IMR-90 (cell line): Measurements from ENCODE around the gene LYSMD4. TPM values are rescaled to one million over a fixed set of nuclear protein-coding genes. Genes with fewer than 3 reads are reported as not detected.

ENCODE experiments used
- ATAC-seq: fragments of 200-7000 bp; cut with Tn5 transposase; 2 replicates; pipeline ENCODE4 v1.9.1; 2020; ENCODE audit warnings: low read depth, mild to moderate bottlenecking, moderate library complexity
- BruUV-seq: library from RNA; stranded (reverse); fragments of 400-500 nt; replicated peaks from 2 replicates; lab custom pipeline; 2021; lab: Mats Ljungman, UMichigan
- CTCF ChIA-PET: fragments of 300-600 bp; formaldehyde crosslinking; extraction: SDS; loops from one replicate; lab custom pipeline; 2021; ENCODE audit warnings: antibody characterized with exemption; lab: Yijun Ruan, JAX
- POLR2A ChIA-PET: fragments of 300-600 bp; sonication (Branson Sonifier 250); formaldehyde crosslinking; loops from one replicate; lab custom pipeline; 2022; ENCODE audit warnings: antibody characterized with exemption; ENCODE audit not compliant: unreplicated experiment; lab: Charles Lee
- DNase-seq: peaks from one replicate; pipeline ENCODE4 v3.0.0; 2013
- H2AFZ ChIP-seq: replicated peaks from 2 replicates; pipeline ENCODE3; 2013; ENCODE audit warnings: low read length, mild to moderate bottlenecking; ENCODE audit not compliant: poor library complexity
- H2AK5ac ChIP-seq: 2 replicates; pipeline ENCODE4 v1.6.1; 2013; ENCODE audit warnings: low read depth, low read length, inconsistent platforms
- H2AK9ac ChIP-seq: replicated peaks from 2 replicates; pipeline ENCODE3; 2013; ENCODE audit warnings: mild to moderate bottlenecking, low read depth, low read length, moderate library complexity; ENCODE audit not compliant: poor library complexity
- H2BK120ac ChIP-seq: 2 replicates; pipeline ENCODE4 v1.6.1; 2013; ENCODE audit warnings: low read depth, low read length, inconsistent platforms
- H2BK15ac ChIP-seq: 3 replicates; pipeline ENCODE4 v1.6.1; 2013; ENCODE audit warnings: low read depth, low read length, inconsistent platforms
- H2BK20ac ChIP-seq: 2 replicates; pipeline ENCODE4 v1.6.1; 2013; ENCODE audit warnings: low read depth, mild to moderate bottlenecking, inconsistent platforms, low read length, moderate library complexity
- H2BK5ac ChIP-seq: 2 replicates; pipeline ENCODE4 v1.6.1; 2013; ENCODE audit warnings: mild to moderate bottlenecking, low read depth, low read length, inconsistent platforms; ENCODE audit not compliant: poor library complexity, severe bottlenecking
- H3K14ac ChIP-seq: replicated peaks from 2 replicates; pipeline ENCODE4 v1.6.1; 2013; ENCODE audit warnings: low read depth, low read length, inconsistent platforms
- H3K18ac ChIP-seq: 2 replicates; pipeline ENCODE4 v1.6.1; 2013; ENCODE audit warnings: low read depth, low read length, control low read depth
- H3K23ac ChIP-seq: 2 replicates; pipeline ENCODE4 v1.6.1; 2013; ENCODE audit warnings: low read depth, low read length, inconsistent platforms
- H3K27ac ChIP-seq: 2 replicates; pipeline ENCODE4 v1.5.1; 2013; ENCODE audit warnings: mild to moderate bottlenecking, control low read depth, low read length; ENCODE audit not compliant: insufficient read depth
- H3K27me3 ChIP-seq: 2 replicates; pipeline ENCODE4 v1.6.1; 2013; ENCODE audit warnings: low read length; ENCODE audit not compliant: control insufficient read depth, insufficient read depth
- H3K36me3 ChIP-seq: 2 replicates; pipeline ENCODE4 v1.6.1; 2013; ENCODE audit warnings: low read length, mixed read lengths; ENCODE audit not compliant: control insufficient read depth, insufficient read depth
- H3K4ac ChIP-seq: 2 replicates; pipeline ENCODE4 v1.6.1; 2013; ENCODE audit warnings: low read depth, low read length, inconsistent platforms
- H3K4me1 ChIP-seq: 2 replicates; pipeline ENCODE4 v1.6.1; 2013; ENCODE audit warnings: low read length, mixed read lengths; ENCODE audit not compliant: control insufficient read depth, insufficient read depth
- H3K4me2 ChIP-seq: 2 replicates; pipeline ENCODE4 v1.6.1; 2013; ENCODE audit warnings: low read depth, mild to moderate bottlenecking, control low read depth, low read length, moderate library complexity
- H3K4me3 ChIP-seq: 2 replicates; pipeline ENCODE4 v1.5.1; 2013; ENCODE audit warnings: low read depth, mild to moderate bottlenecking, control low read depth, low read length, moderate library complexity; ENCODE audit not compliant: insufficient read depth
- H3K56ac ChIP-seq: 2 replicates; pipeline ENCODE4 v1.6.1; 2013; ENCODE audit warnings: low read length, inconsistent platforms; ENCODE audit not compliant: insufficient read depth; ENCODE audit errors: extremely low read depth
- H3K79me1 ChIP-seq, 2 experiments: 2 replicates each; pipeline ENCODE4 v1.6.1; 2013; ENCODE audit warnings: low read length in 2 of 2, inconsistent platforms in 1 of 2, low read depth in 1 of 2
- H3K9ac ChIP-seq: 2 replicates; pipeline ENCODE4 v1.6.1; 2013; ENCODE audit warnings: low read depth, low read length, control low read depth
- H3K9me1 ChIP-seq: 2 replicates; pipeline ENCODE4 v1.6.1; 2013; ENCODE audit warnings: low read length, inconsistent platforms; ENCODE audit not compliant: insufficient read depth
- H3K9me3 ChIP-seq: 2 replicates; pipeline ENCODE4 v1.6.1; 2013; ENCODE audit warnings: low read length; ENCODE audit not compliant: control insufficient read depth, insufficient read depth
- H4K20me1 ChIP-seq: 2 replicates; pipeline ENCODE4 v1.6.1; 2013; ENCODE audit warnings: low read length, inconsistent platforms; ENCODE audit not compliant: insufficient read depth
- H4K5ac ChIP-seq: 2 replicates; pipeline ENCODE4 v1.6.1; 2013; ENCODE audit warnings: mild to moderate bottlenecking, low read depth, low read length, control low read depth
- H4K8ac ChIP-seq, 2 experiments: 2 replicates each; pipeline ENCODE4 v1.6.1; 2013; ENCODE audit warnings: low read depth in 2 of 2, low read length in 2 of 2, control low read depth in 1 of 2, inconsistent platforms in 1 of 2
- H4K91ac ChIP-seq: 2 replicates; pipeline ENCODE4 v1.6.1; 2013; ENCODE audit warnings: low read depth, low read length, inconsistent platforms; ENCODE audit not compliant: insufficient read depth
- BHLHE40 ChIP-seq: fragments of 150-350 bp; IDR thresholded peaks from 2 replicates; pipeline ENCODE4 v1.6.1; 2016; ENCODE audit warnings: mild to moderate bottlenecking, low read depth, low read length
- CEBPB ChIP-seq: IDR thresholded peaks from 2 replicates; pipeline ENCODE4 v1.6.1; 2012; ENCODE audit warnings: low read depth, low read length, improper control_type of control experiment
- CHD1 ChIP-seq: IDR thresholded peaks from 2 replicates; pipeline ENCODE4 v1.6.1; 2012; ENCODE audit warnings: low read depth, low read length, improper control_type of control experiment
- FOS ChIP-seq: fragments of 150-350 bp; IDR thresholded peaks from 2 replicates; pipeline ENCODE4 v1.6.1; 2016; ENCODE audit warnings: low read depth, low read length
- MAFK ChIP-seq: IDR thresholded peaks from 2 replicates; pipeline ENCODE4 v1.6.1; 2012; ENCODE audit warnings: low read depth, low read length, improper control_type of control experiment
- MAZ ChIP-seq: IDR thresholded peaks from 2 replicates; pipeline ENCODE4 v1.6.1; 2012; ENCODE audit warnings: low read depth, mild to moderate bottlenecking, low read length, improper control_type of control experiment, moderate library complexity, borderline replicate concordance
- MXI1 ChIP-seq: IDR thresholded peaks from 2 replicates; pipeline ENCODE4 v1.6.1; 2012; ENCODE audit warnings: low read depth, mild to moderate bottlenecking, low read length, moderate library complexity, borderline replicate concordance
- NFE2L2 ChIP-seq: fragments of 150-350 bp; IDR thresholded peaks from 2 replicates; pipeline ENCODE4 v1.6.1; 2016; ENCODE audit warnings: low read depth, mild to moderate bottlenecking, low read length
- POLR2A ChIP-seq: IDR thresholded peaks from 2 replicates; pipeline ENCODE4 v1.6.1; 2012; ENCODE audit warnings: mild to moderate bottlenecking, low read depth, low read length
- RAD21 ChIP-seq: IDR thresholded peaks from 2 replicates; pipeline ENCODE4 v1.6.1; 2012; ENCODE audit warnings: low read length, improper control_type of control experiment
- RCOR1 ChIP-seq: IDR thresholded peaks from 2 replicates; pipeline ENCODE4 v1.6.1; 2012; ENCODE audit warnings: mild to moderate bottlenecking, low read length, improper control_type of control experiment; ENCODE audit not compliant: insufficient replicate concordance
- RFX5 ChIP-seq: IDR thresholded peaks from 2 replicates; pipeline ENCODE4 v1.8.0; 2012; ENCODE audit warnings: low read depth, mild to moderate bottlenecking, low read length, moderate library complexity
- SMC3 ChIP-seq: fragments of 150-350 bp; IDR thresholded peaks from 2 replicates; pipeline ENCODE4 v1.6.1; 2016; ENCODE audit warnings: low read depth, mild to moderate bottlenecking, antibody characterized with exemption, low read length, moderate library complexity
- WGBS, 2 experiments: methylation state at CpG; one replicate each; pipeline versions ENCODE4 v1.1.5 to v1.1.7; 2013; ENCODE audit warnings: missing lambda C conversion rate in 2 of 2; ENCODE audit not compliant: insufficient read length in 1 of 2; ENCODE audit errors: extremely low coverage in 2 of 2; 5-methylcytosine and 5-hydroxymethylcytosine counted together
- dilution Hi-C: fragments of 300-500 bp; cut with HindIII; formaldehyde crosslinking; loops from one replicate; pipeline ENCODE4 v1.14.3; 2018; ENCODE audit warnings: low sequenced_read_pairs; ENCODE audit not compliant: unreplicated experiment
- in situ Hi-C: fragments of 300-500 bp; cut with MboI; formaldehyde crosslinking; loops from 3 replicates; pipeline ENCODE4 v1.14.3; 2019; ENCODE audit warnings: low sequenced_read_pairs, inconsistent platforms, mixed read lengths
- intact Hi-C: fragments of 100-400 bp; cut with micrococcal nuclease; formaldehyde crosslinking; loops from 2 replicates; pipeline ENCODE4 v1.10.0; 2022
- polyA plus RNA-seq, 3 experiments: library from polyadenylated mRNA; depleted of rRNA; stranded (reverse); fragments of >200 nt; gene quantifications; 2 replicates each; pipeline ENCODE4 v1.2.3, GENCODE V29; 2012; ENCODE audit warnings: low replicate concordance in 1 of 3
- total RNA-seq: library from RNA; depleted of rRNA; stranded (reverse); fragments of >200 nt; gene quantifications from 2 replicates; pipeline ENCODE4 v1.2.3, GENCODE V29; 2012
- TF ChIP-seq, protein P1 (sequence below): fragments of 150-350 bp; IDR thresholded peaks from 2 replicates; pipeline ENCODE4 v1.6.1; 2017; ENCODE audit warnings: mild to moderate bottlenecking, antibody characterized with exemption, low read length, low read depth
- TF ChIP-seq, protein P2 (sequence below): fragments of 150-350 bp; IDR thresholded peaks from 2 replicates; pipeline ENCODE4 v1.6.1; 2016; ENCODE audit warnings: low read depth, mild to moderate bottlenecking, low read length, moderate library complexity, borderline replicate concordance
- TF ChIP-seq, protein P3 (sequence below): conservative IDR thresholded peaks from 2 replicates; pipeline ENCODE4 v1.5.1; 2012; ENCODE audit warnings: mild to moderate bottlenecking, low read depth, low read length, improper control_type of control experiment

Gene LYSMD4
- total and polyA plus RNA-seq, 2 of the 4 experiments (the other 2 are of a cell fraction) = 4.5 to 5.0 TPM

DNA sequence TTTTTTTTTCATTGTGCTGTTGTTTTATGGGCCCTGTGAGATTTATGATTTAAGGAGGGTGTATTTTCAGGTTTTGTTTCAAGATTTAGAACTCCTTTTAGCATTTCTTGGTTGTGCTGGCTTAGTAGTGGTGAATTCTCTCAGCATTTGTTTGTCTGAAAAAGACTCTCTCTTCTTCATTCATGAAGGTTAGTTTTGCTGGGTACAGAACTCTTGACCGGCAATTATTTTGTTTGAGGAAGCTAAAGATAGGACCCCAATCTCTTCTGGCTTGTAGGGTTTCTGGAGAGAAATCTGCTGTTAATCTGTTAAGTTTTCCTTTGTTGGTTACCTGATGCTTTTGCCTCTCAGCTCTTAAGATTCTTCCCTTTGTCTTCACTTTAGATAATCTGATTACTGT is 46.9 kb downstream of the LYSMD4 start:
- TF ChIP-seq MAZ = no peak
- no peak for TF ChIP-seq MAFK
- TF ChIP-seq BHLHE40 = no peak
- TF ChIP-seq, protein P1, sequence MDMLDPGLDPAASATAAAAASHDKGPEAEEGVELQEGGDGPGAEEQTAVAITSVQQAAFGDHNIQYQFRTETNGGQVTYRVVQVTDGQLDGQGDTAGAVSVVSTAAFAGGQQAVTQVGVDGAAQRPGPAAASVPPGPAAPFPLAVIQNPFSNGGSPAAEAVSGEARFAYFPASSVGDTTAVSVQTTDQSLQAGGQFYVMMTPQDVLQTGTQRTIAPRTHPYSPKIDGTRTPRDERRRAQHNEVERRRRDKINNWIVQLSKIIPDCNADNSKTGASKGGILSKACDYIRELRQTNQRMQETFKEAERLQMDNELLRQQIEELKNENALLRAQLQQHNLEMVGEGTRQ = no peak
- TF ChIP-seq POLR2A = no peak
- TF ChIP-seq, protein P2, sequence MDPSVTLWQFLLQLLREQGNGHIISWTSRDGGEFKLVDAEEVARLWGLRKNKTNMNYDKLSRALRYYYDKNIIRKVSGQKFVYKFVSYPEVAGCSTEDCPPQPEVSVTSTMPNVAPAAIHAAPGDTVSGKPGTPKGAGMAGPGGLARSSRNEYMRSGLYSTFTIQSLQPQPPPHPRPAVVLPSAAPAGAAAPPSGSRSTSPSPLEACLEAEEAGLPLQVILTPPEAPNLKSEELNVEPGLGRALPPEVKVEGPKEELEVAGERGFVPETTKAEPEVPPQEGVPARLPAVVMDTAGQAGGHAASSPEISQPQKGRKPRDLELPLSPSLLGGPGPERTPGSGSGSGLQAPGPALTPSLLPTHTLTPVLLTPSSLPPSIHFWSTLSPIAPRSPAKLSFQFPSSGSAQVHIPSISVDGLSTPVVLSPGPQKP = no peak
- TF ChIP-seq CHD1 = no peak
- no peak for TF ChIP-seq RFX5
- no peak for TF ChIP-seq NFE2L2
- no peak for TF ChIP-seq RCOR1
- TF ChIP-seq SMC3 = no peak
- no peak for TF ChIP-seq CEBPB
- TF ChIP-seq RAD21 = no peak
- no peak for TF ChIP-seq MXI1
- TF ChIP-seq, protein P3, sequence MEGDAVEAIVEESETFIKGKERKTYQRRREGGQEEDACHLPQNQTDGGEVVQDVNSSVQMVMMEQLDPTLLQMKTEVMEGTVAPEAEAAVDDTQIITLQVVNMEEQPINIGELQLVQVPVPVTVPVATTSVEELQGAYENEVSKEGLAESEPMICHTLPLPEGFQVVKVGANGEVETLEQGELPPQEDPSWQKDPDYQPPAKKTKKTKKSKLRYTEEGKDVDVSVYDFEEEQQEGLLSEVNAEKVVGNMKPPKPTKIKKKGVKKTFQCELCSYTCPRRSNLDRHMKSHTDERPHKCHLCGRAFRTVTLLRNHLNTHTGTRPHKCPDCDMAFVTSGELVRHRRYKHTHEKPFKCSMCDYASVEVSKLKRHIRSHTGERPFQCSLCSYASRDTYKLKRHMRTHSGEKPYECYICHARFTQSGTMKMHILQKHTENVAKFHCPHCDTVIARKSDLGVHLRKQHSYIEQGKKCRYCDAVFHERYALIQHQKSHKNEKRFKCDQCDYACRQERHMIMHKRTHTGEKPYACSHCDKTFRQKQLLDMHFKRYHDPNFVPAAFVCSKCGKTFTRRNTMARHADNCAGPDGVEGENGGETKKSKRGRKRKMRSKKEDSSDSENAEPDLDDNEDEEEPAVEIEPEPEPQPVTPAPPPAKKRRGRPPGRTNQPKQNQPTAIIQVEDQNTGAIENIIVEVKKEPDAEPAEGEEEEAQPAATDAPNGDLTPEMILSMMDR = no peak
- no peak for TF ChIP-seq FOS
- no peak overlapping the region for H3K4me2 ChIP-seq
- H2AFZ ChIP-seq = no peak overlapping the region
- H3K36me3 ChIP-seq = peaks cover 17% of the 10 kb centered on the region
- no peak overlapping the region for H3K14ac ChIP-seq
- H3K9me3 ChIP-seq = no peaks in the 10 kb centered on the region
- no peak overlapping the region for H2BK20ac ChIP-seq
- no peak overlapping the region for H3K27ac ChIP-seq
- H4K8ac ChIP-seq = no peak overlapping the region
- POLR2A ChIA-PET = no interaction called here
- H3K4me3 ChIP-seq = no peak overlapping the region
- DNase-seq (no peak), ATAC-seq (no peak)
- intact Hi-C loops = no loop called here
- no peaks in the 10 kb centered on the region; the same call in 1 of the 2 replicates for H3K9me1 ChIP-seq
- no CpG with 5 or more reads among the region's 1 CpG for WGBS, 2 experiments
- no peak overlapping the region for H3K9ac ChIP-seq
- H4K20me1 ChIP-seq = no peaks in the 10 kb centered on the region
- no peak overlapping the region for H3K4ac ChIP-seq
- H2BK5ac ChIP-seq = no peak overlapping the region
- in situ Hi-C loops = no loop called here
- H2BK15ac ChIP-seq = no peak overlapping the region
- no peak overlapping the region for H3K23ac ChIP-seq
- H3K56ac ChIP-seq = no peak overlapping the region
- H4K5ac ChIP-seq = no peak overlapping the region
- H3K18ac ChIP-seq = no peak overlapping the region
- CTCF ChIA-PET = no interaction called here
- H3K4me1 ChIP-seq = no peaks in the 10 kb centered on the region
- BruUV-seq = no TSS peak
- H3K27me3 ChIP-seq = no peaks in the 10 kb centered on the region
- dilution Hi-C loops = no loop called here
- no peak overlapping the region for H2AK5ac ChIP-seq
- H2AK9ac ChIP-seq = no peak overlapping the region
- H2BK120ac ChIP-seq = no peak overlapping the region
- no peak overlapping the region for H4K91ac ChIP-seq
- peaks cover 0 to 15% of the 10 kb centered on the region in 2 experiments for H3K79me1 ChIP-seq
